ENCODE measurements around the gene SAGE1. TPM values are rescaled to one million over a fixed set of nuclear protein-coding genes. Genes with fewer than 3 reads are reported as not detected.

SAGE1 gene
- total and polyA plus RNA-seq, 4 donors = not detected

DNA sequence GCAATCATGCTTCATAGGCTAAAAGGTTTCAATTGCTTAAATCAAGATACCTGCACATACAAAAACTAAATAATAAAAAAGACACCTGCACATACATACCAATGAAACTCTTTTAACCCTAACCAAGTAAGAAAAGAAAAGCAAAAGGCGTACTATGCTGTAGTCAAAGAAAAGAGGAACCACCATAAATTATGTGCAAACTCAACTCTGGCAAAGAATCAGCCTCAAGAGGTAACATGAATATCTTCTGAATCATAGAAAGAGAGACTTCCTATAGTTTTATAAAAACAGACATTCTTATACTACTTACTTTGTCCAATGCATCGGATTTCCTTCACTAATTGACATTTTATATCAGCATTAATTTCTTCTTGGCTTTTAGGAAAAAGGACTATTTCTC lies 51.0 kb downstream of the SAGE1 start:
- Histone ChIP-seq H3K9ac (ENCODE audit: insufficient read depth in 1 of 2, low read length in 2 of 2) (no peak overlapping the region), H3K4me1 (ENCODE audit: control insufficient read depth in 5 of 5, insufficient read depth in 5 of 5, low read length in 5 of 5) (no peaks in the 10 kb centered on the region)
- TF ChIP-seq, protein P1, sequence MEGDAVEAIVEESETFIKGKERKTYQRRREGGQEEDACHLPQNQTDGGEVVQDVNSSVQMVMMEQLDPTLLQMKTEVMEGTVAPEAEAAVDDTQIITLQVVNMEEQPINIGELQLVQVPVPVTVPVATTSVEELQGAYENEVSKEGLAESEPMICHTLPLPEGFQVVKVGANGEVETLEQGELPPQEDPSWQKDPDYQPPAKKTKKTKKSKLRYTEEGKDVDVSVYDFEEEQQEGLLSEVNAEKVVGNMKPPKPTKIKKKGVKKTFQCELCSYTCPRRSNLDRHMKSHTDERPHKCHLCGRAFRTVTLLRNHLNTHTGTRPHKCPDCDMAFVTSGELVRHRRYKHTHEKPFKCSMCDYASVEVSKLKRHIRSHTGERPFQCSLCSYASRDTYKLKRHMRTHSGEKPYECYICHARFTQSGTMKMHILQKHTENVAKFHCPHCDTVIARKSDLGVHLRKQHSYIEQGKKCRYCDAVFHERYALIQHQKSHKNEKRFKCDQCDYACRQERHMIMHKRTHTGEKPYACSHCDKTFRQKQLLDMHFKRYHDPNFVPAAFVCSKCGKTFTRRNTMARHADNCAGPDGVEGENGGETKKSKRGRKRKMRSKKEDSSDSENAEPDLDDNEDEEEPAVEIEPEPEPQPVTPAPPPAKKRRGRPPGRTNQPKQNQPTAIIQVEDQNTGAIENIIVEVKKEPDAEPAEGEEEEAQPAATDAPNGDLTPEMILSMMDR (IDR thresholded peaks at IDR 0.05; ENCODE audit: control extremely low read depth, extremely low read depth) = no peak

DNA sequence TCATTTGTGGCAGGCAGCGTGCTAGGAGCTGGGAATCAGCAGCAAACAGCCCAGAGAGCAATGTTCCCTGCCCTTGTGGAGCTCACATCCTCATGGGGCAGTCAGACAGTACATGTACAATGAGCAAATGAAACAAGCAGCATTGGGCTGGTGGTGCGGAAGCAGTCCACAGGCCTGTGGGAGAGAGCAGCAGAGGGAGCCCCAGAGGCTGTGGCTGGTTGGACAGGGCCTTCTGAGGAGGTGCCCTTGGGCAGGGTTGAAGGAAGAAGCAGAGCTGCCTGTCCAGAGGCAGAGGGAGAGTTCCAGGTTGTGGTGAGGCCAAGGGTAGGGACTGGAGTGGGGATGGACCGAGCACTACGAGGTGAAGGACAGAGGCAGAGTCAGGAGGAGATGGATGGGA lies 57.8 kb downstream of the SAGE1 start:
- peaks cover 0 to 4% (median 3%) of the 10 kb centered on the region in 3 donors for H3K27me3 ChIP-seq (ENCODE audit: control insufficient read depth in 3 of 3, insufficient read depth in 3 of 3, low read length in 2 of 3)
- WGBS, 2 donors = 70 to 92% methylated on average over 4 of the region's 4 CpGs
- no peak for ATAC-seq (ENCODE audit: insufficient read depth, low FRiP score)
- DNase-seq = no peak
- H3K36me3 ChIP-seq (ENCODE audit: control insufficient read depth in 4 of 4, insufficient read depth in 4 of 4, low read length in 4 of 4) = no peaks in the 10 kb centered on the region
- H3K9ac ChIP-seq (ENCODE audit: insufficient read depth in 1 of 2, low read length in 2 of 2) = no peak overlapping the region
- H3K27ac ChIP-seq (ENCODE audit: low read depth in 1 of 2, low read length in 1 of 2) = no peak overlapping the region
- H3K4me3 ChIP-seq = no peak overlapping the region
- TF ChIP-seq, protein P1 (IDR thresholded peaks at IDR 0.05; ENCODE audit: control extremely low read depth, extremely low read depth) = no peak
- no peaks in the 10 kb centered on the region for H3K4me1 ChIP-seq (ENCODE audit: control insufficient read depth in 5 of 5, insufficient read depth in 5 of 5, low read length in 5 of 5)
- no peaks in the 10 kb centered on the region for H3K9me3 ChIP-seq (ENCODE audit: control insufficient read depth in 4 of 4, insufficient read depth in 3 of 4, low read length in 3 of 4)

More for the DNA sequence above, 51.0 kb downstream of the SAGE1 start:
- no peak overlapping the region for H3K4me3 ChIP-seq
- DNase-seq (no peak), ATAC-seq (ENCODE audit: insufficient read depth, low FRiP score) (no peak)
- H3K27me3 ChIP-seq (ENCODE audit: control insufficient read depth in 3 of 3, insufficient read depth in 3 of 3, low read length in 2 of 3) = peaks cover 0 to 2% (median 0%) of the 10 kb centered on the region in 3 donors
- no peak overlapping the region for H3K27ac ChIP-seq (ENCODE audit: low read depth in 1 of 2, low read length in 1 of 2)
- no peaks in the 10 kb centered on the region for H3K36me3 ChIP-seq (ENCODE audit: control insufficient read depth in 4 of 4, insufficient read depth in 4 of 4, low read length in 4 of 4)
- 34 to 61% methylated on average over 2 of the region's 2 CpGs for WGBS, 2 donors
- peaks cover 0 to 4% (median 0%) of the 10 kb centered on the region in 4 donors for H3K9me3 ChIP-seq (ENCODE audit: control insufficient read depth in 4 of 4, insufficient read depth in 3 of 4, low read length in 3 of 4)

Other genes with a start within 250 kb of the SAGE1 start
- not detected for gene CT45A1, start 180.1 kb upstream of the SAGE1 start, total RNA-seq
- gene CT45A1, start 180.1 kb upstream of the SAGE1 start, polyA plus RNA-seq = not detected
- gene CT45A3, start 125.5 kb upstream of the SAGE1 start, total RNA-seq = under 1 TPM in 1 of 2 donors, not detected in 1; 0.31 TPM
- not detected for gene CT45A3, start 125.5 kb upstream of the SAGE1 start, polyA plus RNA-seq
- gene CT45A5, start 108.2 kb upstream of the SAGE1 start, total RNA-seq = under 1 TPM in 1 of 2 donors, not detected in 1; 1.00 TPM
- not detected for gene CT45A5, start 108.2 kb upstream of the SAGE1 start, polyA plus RNA-seq
- not detected for gene CT45A6, start 90.9 kb upstream of the SAGE1 start, total RNA-seq
- gene CT45A6, start 90.9 kb upstream of the SAGE1 start, polyA plus RNA-seq = not detected
- gene CT45A2, start 73.7 kb upstream of the SAGE1 start, total RNA-seq = not detected
- not detected for gene CT45A2, start 73.7 kb upstream of the SAGE1 start, polyA plus RNA-seq
- not detected for gene CT45A7, start 56.4 kb upstream of the SAGE1 start, total RNA-seq
- gene CT45A7, start 56.4 kb upstream of the SAGE1 start, polyA plus RNA-seq = not detected
- gene CT45A8, start 39.2 kb upstream of the SAGE1 start, total RNA-seq = not detected
- not detected for gene CT45A8, start 39.2 kb upstream of the SAGE1 start, polyA plus RNA-seq
- not detected for gene CT45A9, start 21.9 kb upstream of the SAGE1 start, total RNA-seq
- not detected for gene CT45A9, start 21.9 kb upstream of the SAGE1 start, polyA plus RNA-seq
- gene CT45A10, start 272 bp upstream of the SAGE1 start, total RNA-seq = not detected
- not detected for gene CT45A10, start 272 bp upstream of the SAGE1 start, polyA plus RNA-seq
- gene MMGT1, start 80.3 kb downstream of the SAGE1 start, total RNA-seq = 10 to 100 TPM; 24.3 to 24.6 TPM
- 10 to 100 TPM in 1 of 2 donors, 1 to 10 TPM in 1; 3.2 to 13.6 TPM for gene MMGT1, start 80.3 kb downstream of the SAGE1 start, polyA plus RNA-seq
- 10 to 100 TPM; 15.4 to 19.2 TPM for gene SLC9A6, start 91.7 kb downstream of the SAGE1 start, total RNA-seq
- gene SLC9A6, start 91.7 kb downstream of the SAGE1 start, polyA plus RNA-seq = 1 to 10 TPM; 8.0 to 8.9 TPM

Measured in lung (tissue), 12 donors.